GM12874 (cell line): ENCODE data around the gene PASD1.

ENCODE experiments used
- CTCF ChIP-seq: IDR thresholded peaks from 2 replicates; pipeline ENCODE4 v1.5.1; 2011; ENCODE audit warnings: low read depth, mild to moderate bottlenecking, control low read depth, low read length, moderate library complexity; ENCODE audit not compliant: insufficient read depth

Gene PASD1

GRCh38 chrX:151609222-151609621, 45.7 kb downstream of the PASD1 start:
- TF ChIP-seq CTCF, result no peak

DNA sequence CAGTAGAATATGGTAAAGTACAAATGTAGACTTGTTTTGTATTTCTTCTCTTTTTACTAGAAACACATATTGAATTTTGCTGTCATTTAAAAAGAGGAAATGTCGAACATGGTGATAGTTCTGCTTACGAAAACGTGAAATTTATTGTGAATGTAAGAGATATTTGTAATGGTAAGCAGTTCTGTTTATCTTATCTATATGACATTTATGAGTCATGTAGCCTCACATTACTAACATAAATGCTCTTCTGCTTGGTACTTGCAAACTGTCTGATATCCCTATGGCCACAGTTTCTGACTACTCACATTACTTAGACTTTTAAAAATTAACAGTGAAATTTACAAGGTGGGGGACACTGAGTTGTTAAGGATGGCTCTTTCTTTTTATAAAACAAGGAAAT, 57.9 kb downstream of the PASD1 start:
- TF ChIP-seq CTCF, result no peak

DNA sequence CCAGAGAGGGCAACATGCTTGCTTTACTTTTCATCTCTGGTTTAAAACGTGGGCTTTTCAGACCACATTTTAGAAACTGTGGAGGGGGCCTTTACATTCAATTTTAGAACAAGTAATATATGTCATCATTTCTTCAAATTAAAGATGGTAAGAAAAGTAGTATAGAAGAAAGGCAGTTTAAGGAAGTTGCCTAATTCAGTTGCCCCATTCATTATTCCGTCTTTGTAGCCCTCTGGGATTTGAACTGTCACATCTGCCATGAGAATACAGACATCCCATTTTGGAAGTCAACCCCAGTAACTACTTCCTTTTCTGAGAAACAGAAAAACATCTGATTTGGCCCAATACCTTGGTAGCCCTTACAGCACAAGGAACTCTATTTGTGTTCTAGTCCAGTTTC, 61.2 kb downstream of the PASD1 start:
- TF ChIP-seq CTCF, result no peak

DNA sequence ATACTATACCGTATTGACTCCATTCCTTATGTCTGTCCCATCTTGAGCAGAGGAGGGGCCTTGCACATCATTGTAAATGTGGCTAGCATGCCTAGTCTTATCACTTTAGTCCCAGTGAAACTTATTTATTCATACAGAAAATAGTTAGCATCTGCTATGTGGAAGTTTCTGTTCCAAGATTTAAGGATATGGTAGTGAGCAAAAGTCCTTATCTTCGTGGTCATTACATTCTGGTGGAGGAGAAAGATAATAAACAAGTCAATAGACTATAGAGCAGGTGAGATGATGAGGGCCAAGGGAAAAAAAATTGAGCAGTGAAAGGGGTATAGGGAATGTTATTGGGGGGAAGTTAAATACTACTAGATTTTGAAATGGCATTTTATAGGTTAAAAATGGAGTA, 68.3 kb downstream of the PASD1 start:
- no peak for TF ChIP-seq CTCF

GRCh38 chrX:151633157-151633556, 69.7 kb downstream of the PASD1 start:
- TF ChIP-seq CTCF, result no peak

DNA sequence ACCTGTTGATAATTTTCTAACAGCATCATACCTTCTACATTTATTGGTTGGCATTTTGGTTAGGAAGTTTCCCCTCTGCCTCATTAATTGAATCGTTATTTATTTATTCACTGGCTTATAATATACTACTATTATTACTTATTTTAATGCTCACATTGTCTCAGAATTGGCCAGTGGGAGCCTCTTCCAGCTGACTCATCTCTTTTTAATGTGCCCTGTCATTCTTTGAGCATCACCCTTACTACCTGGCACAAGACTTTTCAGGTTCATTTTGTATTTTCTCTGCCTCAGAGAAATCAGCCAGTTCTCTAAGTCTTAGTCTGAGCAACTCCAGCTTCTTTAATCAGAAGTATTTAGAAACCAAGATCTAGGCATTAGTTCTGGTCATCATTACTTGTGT, 71.5 kb downstream of the PASD1 start:
- TF ChIP-seq CTCF, result no peak

DNA sequence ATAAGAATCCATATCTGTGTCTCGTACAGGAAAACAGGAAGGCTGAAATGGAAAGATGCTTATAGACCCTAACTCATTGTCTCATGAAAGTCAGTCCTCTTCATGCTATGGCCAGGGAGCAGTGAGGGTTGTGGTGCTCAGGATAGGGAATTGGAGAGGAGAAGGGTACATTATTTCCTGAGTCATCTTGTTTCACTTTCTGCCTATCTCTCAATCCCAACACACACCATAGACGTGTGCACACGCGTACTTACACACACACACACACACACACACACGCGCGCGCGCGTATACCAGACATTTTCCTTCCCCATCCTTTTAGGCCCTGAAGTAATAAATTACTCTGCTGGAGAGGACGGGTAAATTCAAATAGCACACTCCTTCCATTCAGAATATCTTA, 78.1 kb downstream of the PASD1 start:
- no peak for TF ChIP-seq CTCF

DNA sequence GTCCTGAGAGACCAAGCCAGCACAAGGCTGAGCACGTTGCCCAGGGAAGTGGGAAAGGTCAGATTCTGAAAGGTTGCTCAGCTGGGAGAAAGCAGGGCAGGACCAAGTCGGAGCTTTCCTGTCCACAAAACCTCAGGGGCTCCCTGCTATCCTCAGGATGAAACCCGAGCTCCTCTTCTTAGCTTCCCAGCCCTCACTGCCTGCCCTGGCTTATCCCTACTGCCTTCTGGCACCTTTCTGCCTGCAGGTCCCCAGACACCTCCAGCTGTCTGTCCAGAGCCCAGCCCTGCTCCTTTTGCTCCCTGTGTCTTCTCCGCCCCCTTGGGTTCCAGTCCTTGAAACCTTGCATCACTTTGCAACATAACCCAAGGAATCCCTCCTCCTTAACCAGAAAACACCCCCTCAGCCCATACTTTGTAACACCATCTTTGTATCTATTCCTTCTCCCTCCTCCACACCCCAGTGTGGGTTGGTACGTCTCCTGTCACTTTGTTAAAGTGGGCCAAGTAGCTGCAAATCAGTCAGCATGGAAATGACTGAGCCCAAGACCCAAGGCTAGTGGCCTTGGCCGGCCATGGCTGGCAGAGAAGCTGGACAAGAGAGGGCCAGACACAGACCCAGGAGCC, 111.8 kb downstream of the PASD1 start:
- TF ChIP-seq CTCF, result no peak
